NCI-H1048 (cell line): ENCODE measurements around the gene SIGLEC9.

ENCODE experiments used
- DNase-seq: peaks from one replicate; lab custom pipeline; 2025; lab: John Stamatoyannopoulos, UW

The SIGLEC9 gene

GRCh38 chr19:51097166-51097738 lies 27.5 kb upstream of the SIGLEC9 start:
- DNase-seq, result no peak

GRCh38 chr19:51097796-51098195 lies 26.9 kb upstream of the SIGLEC9 start:
- no peak for DNase-seq

GRCh38 chr19:51098365-51099046 lies 26.2 kb upstream of the SIGLEC9 start:
- DNase-seq, result no peak

- DNase-seq, result no peak
Observed at GRCh38 chr19:51099047-51099382, 25.7 kb upstream of the SIGLEC9 start.

- DNase-seq, result no peak
Observed at GRCh38 chr19:51100601-51101000, 24.1 kb upstream of the SIGLEC9 start.

GRCh38 chr19:51101171-51101865 lies 23.4 kb upstream of the SIGLEC9 start:
- no peak for DNase-seq

GRCh38 chr19:51102991-51103390 lies 21.7 kb upstream of the SIGLEC9 start:
- DNase-seq, result no peak

- no peak for DNase-seq
Observed at GRCh38 chr19:51103926-51104341, 20.8 kb upstream of the SIGLEC9 start.

- DNase-seq, result no peak
Observed at GRCh38 chr19:51107406-51108065, 17.2 kb upstream of the SIGLEC9 start.

- DNase-seq, result peak; percentile 97
Observed at GRCh38 chr19:51108066-51108804, 16.5 kb upstream of the SIGLEC9 start, which contains the start of gene CTU1. Gene CTU1, minus strand, starts transcription at chr19:51108409. Its CDS starts 3,840 bp downstream, at chr19:51104569.

GRCh38 chr19:51108805-51109146 lies 15.9 kb upstream of the SIGLEC9 start:
- no peak for DNase-seq

GRCh38 chr19:51110666-51110971 lies 14.1 kb upstream of the SIGLEC9 start:
- DNase-seq, result no peak

GRCh38 chr19:51111606-51112005 lies 13.1 kb upstream of the SIGLEC9 start:
- DNase-seq, result no peak

- no peak for DNase-seq
Observed at GRCh38 chr19:51114087-51114729, 10.5 kb upstream of the SIGLEC9 start.

GRCh38 chr19:51116736-51117286 lies 7.9 kb upstream of the SIGLEC9 start:
- DNase-seq, result no peak

GRCh38 chr19:51119101-51119500 lies 5.6 kb upstream of the SIGLEC9 start:
- no peak for DNase-seq

GRCh38 chr19:51119611-51120010 lies 5.1 kb upstream of the SIGLEC9 start:
- DNase-seq, result no peak

GRCh38 chr19:51120160-51120559 lies 4.5 kb upstream of the SIGLEC9 start:
- no peak for DNase-seq

- DNase-seq, result no peak
Observed at GRCh38 chr19:51121257-51121656, 3.4 kb upstream of the SIGLEC9 start.

- no peak for DNase-seq
Observed at GRCh38 chr19:51122112-51122981, 2.4 kb upstream of the SIGLEC9 start.

- no peak for DNase-seq
Observed at GRCh38 chr19:51123381-51123800, 1.3 kb upstream of the SIGLEC9 start.
